Osteoblast (primary cell): Measurements from ENCODE around the gene NGB. TPM values are rescaled to one million over a fixed set of nuclear protein-coding genes. Genes with fewer than 3 reads are reported as not detected.

ENCODE experiments used
- DNase-seq: peaks from one replicate; pipeline ENCODE4 v3.0.0; 2011; ENCODE audit warnings: low spot score, mixed read lengths; ENCODE audit not compliant: insufficient read length; ENCODE audit errors: missing footprints
- H2AFZ ChIP-seq: 2 replicates; pipeline ENCODE4 v1.6.0; 2011; ENCODE audit warnings: mild to moderate bottlenecking, low read length
- H3K27ac ChIP-seq: 2 replicates; pipeline ENCODE4 v1.5.1; 2011; ENCODE audit warnings: mild to moderate bottlenecking, low read depth, low read length, moderate library complexity
- H3K27me3 ChIP-seq: 2 replicates; pipeline ENCODE4 v1.6.0; 2012; ENCODE audit warnings: mild to moderate bottlenecking, control low read depth, inconsistent platforms, low read length, moderate library complexity; ENCODE audit not compliant: insufficient read depth
- H3K36me3 ChIP-seq: 2 replicates; pipeline ENCODE4 v1.5.1; 2011; ENCODE audit warnings: mild to moderate bottlenecking, low read length, control low read depth, moderate library complexity; ENCODE audit not compliant: insufficient read depth
- H3K4me1 ChIP-seq: 2 replicates; pipeline ENCODE4 v1.5.1; 2011; ENCODE audit warnings: mild to moderate bottlenecking, low read length, control low read depth, moderate library complexity; ENCODE audit not compliant: insufficient read depth
- H3K4me2 ChIP-seq: 2 replicates; pipeline ENCODE4 v1.6.0; 2011; ENCODE audit warnings: mild to moderate bottlenecking, low read length; ENCODE audit not compliant: insufficient read depth
- H3K4me3 ChIP-seq: fragments of 200-600 bp; sonication (generic); 3 replicates; pipeline ENCODE4 v1.5.1; 2012; ENCODE audit warnings: mild to moderate bottlenecking, low read length, inconsistent platforms; ENCODE audit not compliant: insufficient read depth
- H3K79me2 ChIP-seq: 2 replicates; pipeline ENCODE4 v1.6.0; 2012; ENCODE audit warnings: mild to moderate bottlenecking, low read length, control low read depth, inconsistent platforms; ENCODE audit not compliant: insufficient read depth
- H3K9me3 ChIP-seq: 2 replicates; pipeline ENCODE4 v1.5.1; 2011; ENCODE audit warnings: low read depth, low read length, control low read depth
- H4K20me1 ChIP-seq: 2 replicates; pipeline ENCODE4 v1.6.0; 2012; ENCODE audit warnings: mild to moderate bottlenecking, low read length, control low read depth; ENCODE audit not compliant: insufficient read depth
- CTCF ChIP-seq: IDR thresholded peaks from 2 replicates; pipeline ENCODE4 v1.5.1; 2011; ENCODE audit warnings: mild to moderate bottlenecking, low read depth, low read length, moderate library complexity; ENCODE audit errors: extremely low read depth
- total RNA-seq: library from RNA; depleted of rRNA; stranded (reverse); fragments of >200 nt; gene quantifications from 2 replicates; pipeline ENCODE4 v1.2.3, GENCODE V29; 2012

NGB gene
- total RNA-seq, 1 donor = not detected

DNA sequence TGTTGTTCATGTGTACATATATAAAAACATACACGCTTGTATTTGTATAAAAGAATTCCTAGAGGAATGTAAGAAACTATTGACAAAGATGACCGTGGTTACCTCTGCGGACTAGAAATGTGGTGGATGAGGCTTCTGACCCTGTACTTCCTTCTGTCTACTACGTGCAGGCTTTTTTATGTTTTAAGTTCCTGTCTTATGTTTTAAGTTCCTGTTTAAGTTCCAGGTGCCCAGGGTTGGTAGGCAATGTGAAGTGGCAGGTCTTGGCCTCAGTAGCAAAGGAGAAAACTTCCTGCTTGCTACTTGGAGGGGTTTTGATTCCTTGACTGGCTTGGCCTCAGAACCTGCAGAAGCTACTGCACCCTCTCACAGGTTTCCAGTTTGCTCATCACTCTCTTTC is 38.1 kb upstream of the NGB start:
- no peak overlapping the region for H3K4me2 ChIP-seq
- no peak for DNase-seq
- no peak for TF ChIP-seq CTCF

DNA sequence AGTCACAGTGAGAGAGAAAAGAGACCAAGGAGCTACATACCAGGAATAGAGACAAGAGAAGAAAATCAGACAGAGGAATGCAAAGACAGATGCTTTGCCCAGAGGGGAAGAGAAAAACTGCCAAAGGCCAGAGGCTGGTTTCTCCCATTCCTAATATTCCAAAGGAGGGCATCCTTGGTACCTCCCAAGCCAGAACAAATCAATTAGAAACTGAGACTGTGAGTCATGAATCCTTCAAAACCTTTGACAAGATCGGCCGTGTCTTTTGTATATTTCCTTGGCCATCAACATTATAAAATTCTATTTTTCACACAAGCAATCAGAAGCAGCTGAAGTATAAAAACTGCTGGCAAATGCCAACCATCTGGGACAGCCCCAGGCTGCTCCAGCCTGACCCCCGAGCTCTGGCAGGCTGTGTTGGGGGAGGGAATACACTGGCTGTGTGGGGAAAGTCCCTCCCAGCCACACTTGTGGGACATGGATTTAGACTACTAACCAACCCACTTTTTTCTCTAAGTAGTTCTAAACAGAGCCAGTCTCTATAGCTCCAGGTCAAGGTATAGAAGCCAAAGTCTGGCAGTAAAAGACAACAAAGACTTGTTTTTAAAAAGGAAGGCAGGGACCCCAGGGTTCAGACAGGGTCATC is 36.0 kb upstream of the NGB start:
- Histone ChIP-seq H3K4me2 (peak overlapping the region; percentile 39), H3K27ac (peak overlapping the region; percentile 34)
- no peak for DNase-seq

More for the DNA sequence above, 38.1 kb upstream of the NGB start:
- Histone ChIP-seq H3K79me2 (peaks cover 16% of the 10 kb centered on the region), H3K4me3 (no peak overlapping the region), H3K27ac (no peak overlapping the region), H3K9me3 (no peaks in the 10 kb centered on the region), H3K27me3 (no peaks in the 10 kb centered on the region), H2AFZ (no peak overlapping the region), H3K36me3 (peaks cover 4% of the 10 kb centered on the region), H4K20me1 (no peaks in the 10 kb centered on the region), H3K4me1 (peaks cover 19% of the 10 kb centered on the region)

DNA sequence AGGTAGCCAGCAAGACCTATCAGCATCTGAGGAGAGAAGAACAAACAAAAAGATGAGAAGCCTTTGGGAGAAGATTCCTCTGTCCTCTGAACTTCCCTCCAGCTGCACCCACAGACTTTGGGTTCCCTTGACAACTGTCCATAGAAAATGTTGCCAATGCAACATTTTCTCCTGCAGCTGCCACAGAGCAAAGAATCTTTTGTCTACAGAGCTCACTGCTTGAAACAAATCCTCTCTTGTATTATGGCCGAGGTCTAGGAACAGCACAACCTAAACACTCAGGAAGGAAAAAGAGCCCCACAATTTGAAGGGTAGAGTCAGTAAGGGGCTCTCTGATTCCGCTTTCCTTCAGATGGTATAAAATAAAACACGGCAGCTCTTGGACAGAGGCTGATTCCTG is 35.4 kb upstream of the NGB start:
- H3K27ac ChIP-seq = peak overlapping the region; percentile 34

More for the DNA sequence above, 36.0 kb upstream of the NGB start:
- H3K27me3 ChIP-seq = no peaks in the 10 kb centered on the region
- peaks cover 8% of the 10 kb centered on the region for H4K20me1 ChIP-seq
- H3K36me3 ChIP-seq = peaks cover 10% of the 10 kb centered on the region
- H3K9me3 ChIP-seq = no peaks in the 10 kb centered on the region
- H3K4me1 ChIP-seq = peaks cover 30% of the 10 kb centered on the region
- H2AFZ ChIP-seq = peak overlapping the region; percentile 10
- no peak for TF ChIP-seq CTCF
- H3K4me3 ChIP-seq = peak overlapping the region; percentile 6
- H3K79me2 ChIP-seq = peaks cover 6% of the 10 kb centered on the region

More for the DNA sequence above, 35.4 kb upstream of the NGB start:
- Histone ChIP-seq H3K79me2 (peaks cover 2% of the 10 kb centered on the region), H3K4me2 (peak overlapping the region; percentile 39), H2AFZ (peak overlapping the region; percentile 10), H3K27me3 (no peaks in the 10 kb centered on the region), H4K20me1 (peaks cover 8% of the 10 kb centered on the region), H3K9me3 (no peaks in the 10 kb centered on the region), H3K36me3 (peaks cover 10% of the 10 kb centered on the region), H3K4me3 (no peak overlapping the region), H3K4me1 (peaks cover 30% of the 10 kb centered on the region)
- no peak for TF ChIP-seq CTCF
- no peak for DNase-seq
